ENCODE data around the gene FIGN. TPM values are rescaled to one million over a fixed set of nuclear protein-coding genes. Genes with fewer than 3 reads are reported as not detected.

The FIGN gene
- 7.2 and 7.3 TPM in 2 replicates for total RNA-seq (2014; rRNA removed; shearing (Covaris generic))

DNA sequence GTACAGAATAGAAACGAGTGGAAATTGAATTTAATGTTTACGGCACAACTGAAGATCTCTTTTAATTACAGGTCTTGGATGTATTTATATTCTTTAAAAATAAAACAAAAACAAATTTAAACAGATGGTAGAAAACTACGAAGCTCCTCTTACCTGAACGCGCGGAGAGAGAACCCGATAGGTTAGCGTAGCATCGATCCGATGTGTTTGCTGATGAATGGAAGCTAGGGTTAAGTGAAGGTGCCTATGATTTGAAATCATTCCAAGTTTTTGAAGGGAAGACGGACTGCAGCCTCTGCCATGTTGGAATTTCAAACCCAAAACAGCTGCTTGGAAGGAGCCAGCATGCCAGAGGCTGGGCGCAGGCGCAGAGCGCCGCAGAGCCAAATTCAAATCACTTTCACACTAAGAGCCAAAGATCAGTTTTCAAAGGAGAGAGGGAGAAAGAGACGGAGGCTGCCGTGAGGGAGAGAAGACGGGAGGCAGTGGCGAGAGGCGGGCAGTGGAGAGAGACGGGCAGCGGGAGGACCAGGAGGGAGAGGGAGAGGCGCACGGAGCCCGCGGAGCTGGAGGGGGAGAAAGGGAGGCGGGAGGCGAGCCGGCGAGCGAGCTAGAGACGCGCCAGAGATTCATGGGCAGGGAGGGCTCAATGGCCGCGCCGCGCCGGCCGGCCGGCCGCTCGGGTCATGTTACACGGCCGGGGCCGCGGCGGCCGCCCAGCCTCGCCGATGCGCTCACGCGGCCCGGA is at the start of gene FIGN:
FIGN (minus strand) TSS at position 324 of the 748 bp plus-strand sequence. CDS start 1,081 bp downstream, outside the sequence.
- Histone ChIP-seq H3K27me3 (no peaks in the 10 kb centered on the region), H3K4me3 (peak within 1 kb of the TSS; percentile 86)

GRCh38 chr2:163785162-163785561 is 49.4 kb upstream of the FIGN start:
- no peaks in the 10 kb centered on the region for H3K36me3 ChIP-seq
- H3K27ac ChIP-seq, result no peak overlapping the region
- H3K27me3 ChIP-seq, result no peaks in the 10 kb centered on the region
- H3K4me1 ChIP-seq, result no peaks in the 10 kb centered on the region
- no peak overlapping the region for H3K4me3 ChIP-seq
- no peaks in the 10 kb centered on the region for H3K9me3 ChIP-seq (replicated peaks)
- DNase-seq, result no peak

More for the DNA sequence above, at the start of gene FIGN:
- H3K9me3 ChIP-seq (replicated peaks), result no peaks in the 10 kb centered on the region
- DNase-seq, result peak; percentile 87 to 92
- peaks cover 15% of the 10 kb centered on the region for H3K4me1 ChIP-seq
- peak within 1 kb of the TSS; percentile 97 for H3K27ac ChIP-seq
- no peaks in the 10 kb centered on the region for H3K36me3 ChIP-seq

DNA sequence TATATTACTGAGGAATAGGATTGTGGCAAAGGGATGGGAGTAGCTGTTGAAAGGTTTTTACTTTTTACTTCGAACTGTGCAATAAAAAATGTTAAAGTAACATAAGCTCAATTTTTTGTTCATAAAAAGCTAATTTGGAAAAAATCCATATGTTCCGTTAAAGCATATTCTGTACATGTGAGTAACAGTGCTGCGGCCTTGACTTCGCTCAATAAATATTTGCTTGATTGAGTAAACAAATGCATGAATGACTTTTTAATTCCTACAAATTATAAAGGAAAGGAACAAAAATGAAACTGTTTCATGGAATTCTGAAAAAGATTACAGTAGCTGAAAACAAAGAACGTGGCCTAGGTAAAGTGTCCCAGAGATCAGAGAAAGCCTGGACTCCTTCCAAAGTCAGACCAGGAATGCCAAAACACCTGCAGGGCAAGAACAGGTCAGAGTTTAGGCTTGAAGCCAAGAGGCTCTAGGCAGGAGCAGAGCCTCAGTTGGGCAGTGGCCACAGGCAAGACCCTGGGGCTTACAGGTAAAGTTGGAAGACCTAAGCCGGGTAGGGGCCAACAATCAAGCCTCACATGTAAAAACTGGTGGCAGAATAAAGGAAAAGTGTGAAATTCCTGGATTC is 44.3 kb upstream of the FIGN start:
- no peak for DNase-seq
- H3K9me3 ChIP-seq (replicated peaks), result no peaks in the 10 kb centered on the region

DNA sequence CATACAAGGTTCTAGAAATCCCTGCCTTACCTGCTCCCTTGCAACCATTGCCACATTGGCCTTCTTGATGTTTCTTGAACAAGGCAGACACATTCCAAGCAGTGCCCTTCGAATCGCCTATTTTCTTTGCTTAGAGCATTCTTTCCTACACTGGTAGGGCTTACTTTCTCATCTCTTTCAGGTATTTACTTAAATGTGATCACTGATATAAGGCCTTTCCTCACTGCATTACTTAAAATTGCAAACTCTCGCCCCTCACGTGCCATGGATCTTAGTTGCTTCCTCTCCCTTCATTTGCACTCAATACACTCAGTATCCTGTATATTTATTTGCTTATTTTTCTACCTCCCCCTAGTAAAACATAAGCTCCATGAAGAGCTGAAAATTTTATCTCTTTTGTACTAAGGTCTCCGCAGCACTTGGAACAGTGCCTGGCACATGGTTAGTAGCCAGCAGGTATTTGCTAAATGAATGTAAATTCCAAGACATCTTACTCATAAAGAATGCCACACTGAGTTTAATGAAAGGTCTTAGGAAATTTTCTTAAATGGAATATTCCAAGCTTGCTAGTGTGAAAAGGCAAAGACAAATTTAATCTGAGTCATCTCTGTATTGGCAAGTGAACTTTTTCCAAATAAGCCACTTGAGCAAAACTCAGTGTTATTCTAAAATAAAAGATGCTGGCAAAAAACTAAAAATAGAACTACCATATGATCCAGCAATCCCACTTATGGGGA is 42.4 kb upstream of the FIGN start:
- DNase-seq, result peak in 1 of 2 experiments; percentile 6
- Histone ChIP-seq H3K27me3 (no peaks in the 10 kb centered on the region), H3K4me1 (peaks cover 11% of the 10 kb centered on the region; the same call in 1 of the 2 replicates), H3K36me3 (no peaks in the 10 kb centered on the region), H3K27ac (no peak overlapping the region), H3K9me3 (replicated peaks) (no peaks in the 10 kb centered on the region), H3K4me3 (no peak overlapping the region)

More for the DNA sequence above, 44.3 kb upstream of the FIGN start:
- Histone ChIP-seq H3K36me3 (no peaks in the 10 kb centered on the region), H3K4me3 (no peak overlapping the region), H3K4me1 (peaks cover 11% of the 10 kb centered on the region; the same call in 1 of the 2 replicates), H3K27ac (no peak overlapping the region), H3K27me3 (no peaks in the 10 kb centered on the region)

GRCh38 chr2:163775304-163775703 is 39.5 kb upstream of the FIGN start:
- peaks cover 11% of the 10 kb centered on the region; the same call in 1 of the 2 replicates for H3K4me1 ChIP-seq
- no peaks in the 10 kb centered on the region for H3K27me3 ChIP-seq
- no peaks in the 10 kb centered on the region for H3K9me3 ChIP-seq (replicated peaks)
- H3K4me3 ChIP-seq, result no peak overlapping the region
- no peaks in the 10 kb centered on the region for H3K36me3 ChIP-seq
- no peak overlapping the region for H3K27ac ChIP-seq
- no peak for DNase-seq

DNA sequence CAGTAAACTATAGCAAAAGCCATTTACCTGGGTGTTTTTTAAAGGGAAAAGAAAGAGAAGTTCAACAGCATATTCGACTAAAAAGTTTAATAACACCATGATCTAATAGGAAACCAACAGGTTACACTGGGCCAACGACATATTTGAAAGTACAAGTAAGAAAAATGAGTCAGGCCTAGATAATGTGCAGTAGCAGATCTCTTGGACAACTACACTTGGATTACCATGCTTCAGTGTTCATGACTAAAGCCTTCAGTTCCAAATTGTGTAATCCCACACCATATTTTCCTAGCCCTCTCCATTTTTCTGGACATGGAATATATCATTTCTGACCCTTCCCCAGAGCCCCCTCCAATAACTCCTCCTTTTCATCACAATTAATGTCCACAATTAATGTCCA is 39.1 kb upstream of the FIGN start:
- DNase-seq, result no peak
- peaks cover 11% of the 10 kb centered on the region; the same call in 1 of the 2 replicates for H3K4me1 ChIP-seq
- H3K27ac ChIP-seq, result no peak overlapping the region
- no peaks in the 10 kb centered on the region for H3K27me3 ChIP-seq
- no peak overlapping the region for H3K4me3 ChIP-seq
- no peaks in the 10 kb centered on the region for H3K36me3 ChIP-seq
- no peaks in the 10 kb centered on the region for H3K9me3 ChIP-seq (replicated peaks)

GRCh38 chr2:163773276-163773675 is 37.5 kb upstream of the FIGN start:
- H3K27ac ChIP-seq, result no peak overlapping the region
- peaks cover 6% of the 10 kb centered on the region; the same call in 1 of the 2 replicates for H3K4me1 ChIP-seq
- H3K9me3 ChIP-seq (replicated peaks), result no peaks in the 10 kb centered on the region
- no peak for DNase-seq
- no peak overlapping the region for H3K4me3 ChIP-seq
- no peaks in the 10 kb centered on the region for H3K27me3 ChIP-seq
- no peaks in the 10 kb centered on the region for H3K36me3 ChIP-seq

DNA sequence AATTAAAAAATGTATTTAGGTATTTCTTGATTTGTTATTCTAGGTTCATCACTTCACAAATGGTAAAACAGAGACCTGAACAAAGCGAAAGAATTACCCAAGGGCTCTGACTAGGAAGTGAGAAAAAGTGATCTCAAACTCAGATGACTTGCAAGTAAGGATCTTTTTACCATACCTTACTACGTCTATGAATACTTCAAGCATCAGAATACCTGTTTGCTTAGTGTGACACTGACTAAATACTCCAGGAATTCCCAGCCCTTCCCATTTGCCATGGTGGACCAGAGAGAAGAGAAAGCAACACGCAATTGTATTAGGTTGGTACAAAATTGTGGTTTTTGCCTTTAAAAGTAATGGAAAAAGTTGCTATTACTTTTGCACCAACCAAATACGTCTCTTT is 35.8 kb upstream of the FIGN start:
- DNase-seq, result no peak
- Histone ChIP-seq H3K4me3 (no peak overlapping the region), H3K27me3 (no peaks in the 10 kb centered on the region)

GRCh38 chr2:163768881-163769695 is 33.3 kb upstream of the FIGN start:
- H3K4me3 ChIP-seq, result no peak overlapping the region
- DNase-seq, result no peak

More for the DNA sequence above, 35.8 kb upstream of the FIGN start:
- no peaks in the 10 kb centered on the region for H3K4me1 ChIP-seq
- H3K27ac ChIP-seq, result no peak overlapping the region
- H3K36me3 ChIP-seq, result no peaks in the 10 kb centered on the region
- no peaks in the 10 kb centered on the region for H3K9me3 ChIP-seq (replicated peaks)

DNA sequence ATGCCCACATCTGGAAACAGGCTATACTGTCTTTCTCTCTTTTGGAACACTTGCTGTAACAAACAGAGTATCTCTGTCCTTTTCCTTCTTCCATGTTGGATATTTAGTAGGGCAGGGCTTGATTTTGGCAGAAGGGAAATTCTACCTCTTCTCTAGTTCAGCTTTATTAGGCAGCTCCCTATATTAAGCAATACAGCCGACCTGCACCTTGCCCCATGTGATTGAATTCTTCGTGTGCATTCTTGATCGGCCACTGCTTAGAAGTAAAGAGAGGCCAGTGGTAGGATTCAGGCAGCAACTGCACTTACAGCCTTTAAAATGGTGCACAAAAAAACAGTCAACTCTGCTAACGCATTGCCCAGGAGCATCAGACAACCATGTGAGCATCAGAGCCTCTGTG is 31.3 kb upstream of the FIGN start:
- no peaks in the 10 kb centered on the region for H3K9me3 ChIP-seq (replicated peaks)
- H3K4me1 ChIP-seq, result no peaks in the 10 kb centered on the region
- no peak overlapping the region for H3K27ac ChIP-seq
- no peak overlapping the region for H3K4me3 ChIP-seq
- no peak for DNase-seq
- no peaks in the 10 kb centered on the region for H3K27me3 ChIP-seq
- H3K36me3 ChIP-seq, result no peaks in the 10 kb centered on the region

More at GRCh38 chr2:163768881-163769695, 33.3 kb upstream of the FIGN start:
- Histone ChIP-seq H3K9me3 (replicated peaks) (no peaks in the 10 kb centered on the region), H3K36me3 (no peaks in the 10 kb centered on the region), H3K4me1 (no peaks in the 10 kb centered on the region), H3K27me3 (no peaks in the 10 kb centered on the region), H3K27ac (no peak overlapping the region)

DNA sequence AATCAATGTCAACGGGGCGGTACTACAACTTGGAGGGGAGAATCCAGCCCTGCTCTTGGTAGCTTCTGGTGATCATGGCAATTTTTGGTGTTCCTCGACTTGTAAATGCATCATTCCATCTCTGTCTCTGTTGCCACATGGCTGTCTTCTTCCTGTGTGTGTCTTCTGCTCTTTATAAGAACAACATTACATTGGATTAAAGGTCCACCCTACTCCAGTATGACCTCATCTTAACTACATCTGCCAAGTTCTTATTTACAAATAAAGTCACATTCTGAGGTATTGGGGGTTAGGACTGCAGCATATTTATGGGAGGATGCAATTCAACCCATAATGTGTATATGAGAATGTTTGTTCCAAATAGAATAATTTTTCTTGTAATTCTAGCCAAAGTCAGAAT is 28.8 kb upstream of the FIGN start:
- DNase-seq, result no peak
- no peaks in the 10 kb centered on the region for H3K4me1 ChIP-seq

DNA sequence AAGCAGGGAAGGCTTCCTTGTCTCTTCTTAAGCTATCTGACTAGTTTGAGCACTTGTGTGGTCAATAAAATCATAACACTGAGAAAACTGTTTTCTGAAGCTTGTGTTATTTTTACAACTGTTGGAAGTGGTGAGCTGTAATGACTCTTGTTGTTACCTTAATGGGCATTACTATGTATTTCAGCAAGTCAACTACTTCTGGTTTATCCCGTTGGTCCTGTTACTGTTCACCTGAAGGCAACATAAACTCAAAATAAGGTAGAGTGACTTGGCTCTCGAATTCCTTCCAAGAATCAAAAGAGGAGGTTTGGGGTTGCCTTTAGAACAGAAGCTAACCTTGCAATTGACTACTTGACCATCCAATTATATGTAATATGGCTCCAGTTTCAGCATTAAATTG is 23.2 kb upstream of the FIGN start:
- Histone ChIP-seq H3K36me3 (no peaks in the 10 kb centered on the region), H3K27ac (no peak overlapping the region), H3K4me1 (no peaks in the 10 kb centered on the region), H3K9me3 (replicated peaks) (no peaks in the 10 kb centered on the region), H3K4me3 (no peak overlapping the region), H3K27me3 (no peaks in the 10 kb centered on the region; the same call in 1 of the 2 replicates)
- DNase-seq, result no peak

More for the DNA sequence above, 28.8 kb upstream of the FIGN start:
- H3K4me3 ChIP-seq, result no peak overlapping the region
- no peaks in the 10 kb centered on the region for H3K36me3 ChIP-seq
- H3K9me3 ChIP-seq (replicated peaks), result no peaks in the 10 kb centered on the region
- no peaks in the 10 kb centered on the region for H3K27me3 ChIP-seq
- H3K27ac ChIP-seq, result no peak overlapping the region

DNA sequence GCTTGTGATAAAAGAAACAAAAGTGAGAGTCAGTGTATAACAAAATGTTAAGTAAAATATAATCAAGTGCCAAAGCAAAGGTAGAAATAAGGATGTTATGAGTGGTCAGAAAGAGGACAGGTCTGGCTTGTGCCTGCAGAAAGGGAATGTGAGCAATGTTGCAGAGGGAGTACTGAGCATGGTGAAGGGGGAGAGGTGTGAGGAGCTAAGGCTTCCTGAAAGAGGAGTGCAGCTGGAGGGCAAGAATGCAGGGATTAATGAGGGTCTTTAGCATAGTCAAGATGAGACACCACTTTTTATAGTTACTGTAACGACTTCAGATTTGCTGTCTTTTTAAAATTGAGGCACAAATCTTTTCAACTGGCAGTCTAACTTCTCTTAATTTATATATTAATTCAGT is 22.0 kb upstream of the FIGN start:
- Histone ChIP-seq H3K9me3 (replicated peaks) (no peaks in the 10 kb centered on the region), H3K27ac (no peak overlapping the region), H3K4me1 (no peaks in the 10 kb centered on the region), H3K27me3 (no peaks in the 10 kb centered on the region; the same call in 1 of the 2 replicates), H3K4me3 (no peak overlapping the region), H3K36me3 (no peaks in the 10 kb centered on the region)
- no peak for DNase-seq

GRCh38 chr2:163756588-163756987 is 20.8 kb upstream of the FIGN start:
- Histone ChIP-seq H3K4me3 (no peak overlapping the region), H3K36me3 (no peaks in the 10 kb centered on the region), H3K9me3 (replicated peaks) (no peaks in the 10 kb centered on the region), H3K27ac (no peak overlapping the region), H3K4me1 (no peaks in the 10 kb centered on the region), H3K27me3 (no peaks in the 10 kb centered on the region; the same call in 1 of the 2 replicates)
- DNase-seq, result no peak
